ENCODE data around the gene C16orf54.

DNA sequence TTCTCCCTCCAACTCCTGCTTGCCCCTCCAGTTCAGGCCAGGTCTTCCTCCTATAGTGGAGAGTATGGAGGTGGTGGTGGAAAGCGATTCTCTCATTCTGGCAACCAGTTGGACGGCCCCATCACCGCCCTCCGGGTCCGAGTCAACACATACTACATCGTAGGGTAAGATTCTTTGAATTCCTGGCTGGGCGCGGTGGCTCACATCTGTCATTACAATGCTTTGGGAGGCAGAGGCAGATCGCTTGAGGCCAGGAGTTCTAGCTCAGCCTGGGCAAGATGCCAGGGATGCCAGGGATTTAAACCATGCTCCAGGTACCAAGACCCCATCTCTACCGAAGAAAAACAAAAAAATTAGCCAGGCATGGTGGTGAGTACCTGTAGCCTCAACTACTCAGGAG, 33.7 kb upstream of the C16orf54 start:
- TF ChIP-seq, protein P1, sequence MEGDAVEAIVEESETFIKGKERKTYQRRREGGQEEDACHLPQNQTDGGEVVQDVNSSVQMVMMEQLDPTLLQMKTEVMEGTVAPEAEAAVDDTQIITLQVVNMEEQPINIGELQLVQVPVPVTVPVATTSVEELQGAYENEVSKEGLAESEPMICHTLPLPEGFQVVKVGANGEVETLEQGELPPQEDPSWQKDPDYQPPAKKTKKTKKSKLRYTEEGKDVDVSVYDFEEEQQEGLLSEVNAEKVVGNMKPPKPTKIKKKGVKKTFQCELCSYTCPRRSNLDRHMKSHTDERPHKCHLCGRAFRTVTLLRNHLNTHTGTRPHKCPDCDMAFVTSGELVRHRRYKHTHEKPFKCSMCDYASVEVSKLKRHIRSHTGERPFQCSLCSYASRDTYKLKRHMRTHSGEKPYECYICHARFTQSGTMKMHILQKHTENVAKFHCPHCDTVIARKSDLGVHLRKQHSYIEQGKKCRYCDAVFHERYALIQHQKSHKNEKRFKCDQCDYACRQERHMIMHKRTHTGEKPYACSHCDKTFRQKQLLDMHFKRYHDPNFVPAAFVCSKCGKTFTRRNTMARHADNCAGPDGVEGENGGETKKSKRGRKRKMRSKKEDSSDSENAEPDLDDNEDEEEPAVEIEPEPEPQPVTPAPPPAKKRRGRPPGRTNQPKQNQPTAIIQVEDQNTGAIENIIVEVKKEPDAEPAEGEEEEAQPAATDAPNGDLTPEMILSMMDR (IDR thresholded peaks at IDR 0.05): no peak
- no peak for TF ChIP-seq POLR2A (IDR thresholded peaks at IDR 0.05)
